Measurements from ENCODE around the gene TRIM56. TPM values are rescaled to one million over a fixed set of nuclear protein-coding genes. Genes with fewer than 3 reads are reported as not detected.

TRIM56 gene
- total and polyA plus RNA-seq, 2 of the 13 experiments (the other 11 are each of a cell fraction or from before 2014, with no cell fraction given): 3.2 to 7.1 TPM

DNA sequence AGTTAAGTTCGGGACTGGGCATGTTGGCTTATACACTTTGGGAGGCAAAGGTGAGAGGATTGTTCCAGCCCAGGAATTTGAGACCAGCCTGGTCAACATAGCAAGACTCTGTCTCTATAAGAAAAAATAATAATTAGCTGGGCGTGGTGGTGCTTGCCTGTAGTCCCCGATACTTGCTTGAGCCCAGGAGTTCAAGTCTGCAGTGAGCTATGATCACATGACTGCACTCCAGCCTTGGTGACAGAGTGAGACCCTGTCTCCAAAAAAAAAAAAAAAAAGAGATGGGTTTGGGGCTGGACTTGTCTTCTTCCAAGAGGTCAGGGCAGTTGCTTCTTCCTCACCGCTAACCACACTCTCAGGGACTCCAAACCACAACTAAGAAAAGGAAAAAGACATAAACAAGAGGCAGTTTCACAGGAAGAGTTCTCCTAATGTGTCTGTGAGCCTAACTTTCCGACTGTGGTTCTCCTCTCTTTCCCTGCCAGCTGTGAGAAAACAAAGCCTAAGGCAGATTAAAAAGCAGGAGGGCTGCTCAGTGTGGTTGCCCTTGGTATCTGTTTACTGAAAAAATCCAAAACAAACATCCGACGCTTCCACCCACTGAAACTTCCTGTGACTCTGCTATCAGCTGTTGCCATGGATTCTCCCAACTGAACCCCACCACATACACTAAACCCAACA lies 39.2 kb downstream of the TRIM56 start (continued):
- TF ChIP-seq NCOR1 (IDR thresholded peaks at IDR 0.05; ENCODE audit: borderline replicate concordance, low read length) (no peak), KLF15 (CRISPR knock-in tag; IDR thresholded peaks at IDR 0.05; ENCODE audit: borderline replicate concordance) (no peak), CBX2 (IDR thresholded peaks at IDR 0.05; ENCODE audit: low read depth, low read length) (no peak), CBX2 (CRISPR knock-in tag; IDR thresholded peaks at IDR 0.05; ENCODE audit: low read depth) (no peak), CREB1 (IDR thresholded peaks at IDR 0.05) (no peak), CREB1 (CRISPR knock-in tag; IDR thresholded peaks at IDR 0.05) (peak; percentile 38; the same call in 1 of the 2 replicates), ZBTB20 (CRISPR knock-in tag; IDR thresholded peaks at IDR 0.05; ENCODE audit: borderline replicate concordance, low read depth) (peak; percentile 39; the same call in 1 of the 2 replicates), ZNF20 (CRISPR knock-in tag; IDR thresholded peaks at IDR 0.05) (no peak), TEAD3 (CRISPR knock-in tag; optimal IDR thresholded peaks at IDR 0.05; ENCODE audit: borderline replicate concordance) (peak; percentile 55), ELF4 (CRISPR knock-in tag; IDR thresholded peaks at IDR 0.05; ENCODE audit: borderline replicate concordance) (no peak), PTBP1 (IDR thresholded peaks at IDR 0.05; ENCODE audit: low read depth, low read length, poor library complexity, severe bottlenecking) (no peak), SNAPC2 (CRISPR knock-in tag; IDR thresholded peaks at IDR 0.05) (0 out of 2 replicates have a peak, but pooled peaks have one; percentile 21), IRF2 (CRISPR knock-in tag; IDR thresholded peaks at IDR 0.05) (peak; percentile 64; the same call in 1 of the 2 replicates), RBM22 (optimal IDR thresholded peaks at IDR 0.05; ENCODE audit: low read length) (no peak), NCOA5 (CRISPR knock-in tag; IDR thresholded peaks at IDR 0.05) (no peak), ZNF33B (CRISPR knock-in tag; IDR thresholded peaks at IDR 0.05) (no peak)
- TF ChIP-seq, protein P1, sequence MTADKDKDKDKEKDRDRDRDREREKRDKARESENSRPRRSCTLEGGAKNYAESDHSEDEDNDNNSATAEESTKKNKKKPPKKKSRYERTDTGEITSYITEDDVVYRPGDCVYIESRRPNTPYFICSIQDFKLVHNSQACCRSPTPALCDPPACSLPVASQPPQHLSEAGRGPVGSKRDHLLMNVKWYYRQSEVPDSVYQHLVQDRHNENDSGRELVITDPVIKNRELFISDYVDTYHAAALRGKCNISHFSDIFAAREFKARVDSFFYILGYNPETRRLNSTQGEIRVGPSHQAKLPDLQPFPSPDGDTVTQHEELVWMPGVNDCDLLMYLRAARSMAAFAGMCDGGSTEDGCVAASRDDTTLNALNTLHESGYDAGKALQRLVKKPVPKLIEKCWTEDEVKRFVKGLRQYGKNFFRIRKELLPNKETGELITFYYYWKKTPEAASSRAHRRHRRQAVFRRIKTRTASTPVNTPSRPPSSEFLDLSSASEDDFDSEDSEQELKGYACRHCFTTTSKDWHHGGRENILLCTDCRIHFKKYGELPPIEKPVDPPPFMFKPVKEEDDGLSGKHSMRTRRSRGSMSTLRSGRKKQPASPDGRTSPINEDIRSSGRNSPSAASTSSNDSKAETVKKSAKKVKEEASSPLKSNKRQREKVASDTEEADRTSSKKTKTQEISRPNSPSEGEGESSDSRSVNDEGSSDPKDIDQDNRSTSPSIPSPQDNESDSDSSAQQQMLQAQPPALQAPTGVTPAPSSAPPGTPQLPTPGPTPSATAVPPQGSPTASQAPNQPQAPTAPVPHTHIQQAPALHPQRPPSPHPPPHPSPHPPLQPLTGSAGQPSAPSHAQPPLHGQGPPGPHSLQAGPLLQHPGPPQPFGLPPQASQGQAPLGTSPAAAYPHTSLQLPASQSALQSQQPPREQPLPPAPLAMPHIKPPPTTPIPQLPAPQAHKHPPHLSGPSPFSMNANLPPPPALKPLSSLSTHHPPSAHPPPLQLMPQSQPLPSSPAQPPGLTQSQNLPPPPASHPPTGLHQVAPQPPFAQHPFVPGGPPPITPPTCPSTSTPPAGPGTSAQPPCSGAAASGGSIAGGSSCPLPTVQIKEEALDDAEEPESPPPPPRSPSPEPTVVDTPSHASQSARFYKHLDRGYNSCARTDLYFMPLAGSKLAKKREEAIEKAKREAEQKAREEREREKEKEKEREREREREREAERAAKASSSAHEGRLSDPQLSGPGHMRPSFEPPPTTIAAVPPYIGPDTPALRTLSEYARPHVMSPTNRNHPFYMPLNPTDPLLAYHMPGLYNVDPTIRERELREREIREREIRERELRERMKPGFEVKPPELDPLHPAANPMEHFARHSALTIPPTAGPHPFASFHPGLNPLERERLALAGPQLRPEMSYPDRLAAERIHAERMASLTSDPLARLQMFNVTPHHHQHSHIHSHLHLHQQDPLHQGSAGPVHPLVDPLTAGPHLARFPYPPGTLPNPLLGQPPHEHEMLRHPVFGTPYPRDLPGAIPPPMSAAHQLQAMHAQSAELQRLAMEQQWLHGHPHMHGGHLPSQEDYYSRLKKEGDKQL (CRISPR knock-in tag; IDR thresholded peaks at IDR 0.05; ENCODE audit: low read depth): no peak
- TF ChIP-seq, protein P2, sequence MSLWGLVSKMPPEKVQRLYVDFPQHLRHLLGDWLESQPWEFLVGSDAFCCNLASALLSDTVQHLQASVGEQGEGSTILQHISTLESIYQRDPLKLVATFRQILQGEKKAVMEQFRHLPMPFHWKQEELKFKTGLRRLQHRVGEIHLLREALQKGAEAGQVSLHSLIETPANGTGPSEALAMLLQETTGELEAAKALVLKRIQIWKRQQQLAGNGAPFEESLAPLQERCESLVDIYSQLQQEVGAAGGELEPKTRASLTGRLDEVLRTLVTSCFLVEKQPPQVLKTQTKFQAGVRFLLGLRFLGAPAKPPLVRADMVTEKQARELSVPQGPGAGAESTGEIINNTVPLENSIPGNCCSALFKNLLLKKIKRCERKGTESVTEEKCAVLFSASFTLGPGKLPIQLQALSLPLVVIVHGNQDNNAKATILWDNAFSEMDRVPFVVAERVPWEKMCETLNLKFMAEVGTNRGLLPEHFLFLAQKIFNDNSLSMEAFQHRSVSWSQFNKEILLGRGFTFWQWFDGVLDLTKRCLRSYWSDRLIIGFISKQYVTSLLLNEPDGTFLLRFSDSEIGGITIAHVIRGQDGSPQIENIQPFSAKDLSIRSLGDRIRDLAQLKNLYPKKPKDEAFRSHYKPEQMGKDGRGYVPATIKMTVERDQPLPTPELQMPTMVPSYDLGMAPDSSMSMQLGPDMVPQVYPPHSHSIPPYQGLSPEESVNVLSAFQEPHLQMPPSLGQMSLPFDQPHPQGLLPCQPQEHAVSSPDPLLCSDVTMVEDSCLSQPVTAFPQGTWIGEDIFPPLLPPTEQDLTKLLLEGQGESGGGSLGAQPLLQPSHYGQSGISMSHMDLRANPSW (CRISPR knock-in tag; IDR thresholded peaks at IDR 0.05; ENCODE audit: borderline replicate concordance): 0 out of 2 replicates have a peak, but pooled peaks have one; percentile 35
- TF ChIP-seq, protein P3, sequence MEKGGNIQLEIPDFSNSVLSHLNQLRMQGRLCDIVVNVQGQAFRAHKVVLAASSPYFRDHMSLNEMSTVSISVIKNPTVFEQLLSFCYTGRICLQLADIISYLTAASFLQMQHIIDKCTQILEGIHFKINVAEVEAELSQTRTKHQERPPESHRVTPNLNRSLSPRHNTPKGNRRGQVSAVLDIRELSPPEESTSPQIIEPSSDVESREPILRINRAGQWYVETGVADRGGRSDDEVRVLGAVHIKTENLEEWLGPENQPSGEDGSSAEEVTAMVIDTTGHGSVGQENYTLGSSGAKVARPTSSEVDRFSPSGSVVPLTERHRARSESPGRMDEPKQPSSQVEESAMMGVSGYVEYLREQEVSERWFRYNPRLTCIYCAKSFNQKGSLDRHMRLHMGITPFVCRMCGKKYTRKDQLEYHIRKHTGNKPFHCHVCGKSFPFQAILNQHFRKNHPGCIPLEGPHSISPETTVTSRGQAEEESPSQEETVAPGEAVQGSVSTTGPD (CRISPR knock-in tag; IDR thresholded peaks at IDR 0.05): no peak
